Activated B cell treated with CpG ODN at 0.5 μM for 24 hours (primary cell): Measurements from ENCODE around the gene HPN. TPM values are rescaled to one million over a fixed set of nuclear protein-coding genes. Genes with fewer than 3 reads are reported as not detected.

Experiments
- ATAC-seq: fragments of 200-7000 bp; cut with Tn5 transposase; one replicate; pipeline ENCODE4 v1.10.0; 2021; ENCODE audit warnings: low read depth, mild to moderate bottlenecking, moderate library complexity
- CTCF ChIA-PET: fragments of 350-600 bp; sonication (Branson Sonifier 250); formaldehyde crosslinking; loops from one replicate; lab custom pipeline; 2021; ENCODE audit warnings: antibody characterized with exemption; lab: Charles Lee
- POLR2A ChIA-PET: fragments of 350-600 bp; sonication (Branson Sonifier 250); formaldehyde crosslinking; loops from one replicate; lab custom pipeline; 2021; ENCODE audit warnings: antibody characterized with exemption; lab: Charles Lee
- DNase-seq: peaks from one replicate; pipeline ENCODE4 v3.0.0; 2022
- H3K27ac Mint-ChIP-seq: one replicate; pipeline ENCODE4 v1.8.0; 2020; ENCODE audit warnings: mixed read lengths
- H3K27me3 Mint-ChIP-seq: one replicate; pipeline ENCODE4 v1.8.0; 2021; ENCODE audit warnings: mixed read lengths
- H3K36me3 Mint-ChIP-seq: one replicate; pipeline ENCODE4 v1.8.0; 2021; ENCODE audit warnings: low read depth, mixed read lengths
- H3K4me1 Mint-ChIP-seq: one replicate; pipeline ENCODE4 v1.8.0; 2021; ENCODE audit warnings: mixed read lengths
- H3K4me3 Mint-ChIP-seq: one replicate; pipeline ENCODE4 v1.8.0; 2020; ENCODE audit warnings: mild to moderate bottlenecking, mixed read lengths
- H3K9me3 Mint-ChIP-seq: one replicate; pipeline ENCODE4 v1.8.0; 2020; ENCODE audit warnings: mixed read lengths
- CTCF ChIP-seq: fragments of 200-600 bp; IDR thresholded peaks from one replicate; pipeline ENCODE4 v1.8.0; 2022; ENCODE audit warnings: antibody characterized with exemption, mild to moderate bottlenecking
- intact Hi-C: fragments of 100-400 bp; cut with micrococcal nuclease; formaldehyde crosslinking; loops from one replicate; pipeline ENCODE4 v1.15.1; 2024
- total RNA-seq: library from RNA; stranded (reverse); gene quantifications from 2 replicates; pipeline ENCODE4 v1.2.3, GENCODE V29; 2022

The HPN gene
- total RNA-seq, 1 donor from 2014 or later = not detected

DNA sequence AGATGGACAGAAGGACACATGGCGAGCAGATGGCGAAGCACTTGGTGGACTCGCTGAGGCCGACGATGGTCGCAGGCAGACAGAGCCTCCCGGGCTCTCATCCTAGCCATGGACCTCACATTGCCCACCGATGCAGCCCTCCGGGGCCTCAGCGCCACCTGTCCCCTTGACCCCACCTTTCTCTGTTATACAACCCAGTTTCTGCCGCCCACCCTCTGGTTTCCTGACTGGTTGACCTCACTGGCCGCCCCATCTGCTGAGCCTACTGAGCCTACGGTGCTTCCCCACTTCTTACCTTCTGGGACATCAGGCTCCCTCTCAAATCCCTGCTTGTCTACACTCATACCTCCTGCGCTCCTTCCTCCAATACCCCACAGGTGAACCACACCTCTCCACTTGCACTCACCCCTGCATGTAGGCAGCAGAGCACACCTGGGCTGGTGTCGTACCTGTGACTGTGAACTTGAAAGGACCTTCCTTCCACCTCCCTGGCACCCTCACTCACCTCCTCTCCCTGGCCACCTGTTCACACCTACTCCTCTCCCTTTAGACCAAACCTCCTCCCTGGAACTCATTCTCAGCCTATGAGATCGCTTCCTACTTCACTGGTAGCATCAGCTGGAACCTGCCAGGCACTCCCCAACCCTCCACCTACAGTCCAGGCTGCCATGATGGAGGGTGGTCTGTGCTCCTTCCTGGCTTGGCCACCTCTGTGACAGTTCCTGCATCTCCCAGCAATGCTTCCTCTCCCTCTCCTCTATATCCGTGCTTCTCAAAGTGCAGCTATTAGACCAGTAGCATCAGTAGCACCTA is 36.1 kb downstream of the HPN start:
- H3K4me3 Mint-ChIP-seq = no peak overlapping the region
- no peaks in the 10 kb centered on the region for H3K27me3 Mint-ChIP-seq
- H3K36me3 Mint-ChIP-seq = no peaks in the 10 kb centered on the region
- CTCF ChIA-PET = no interaction called here
- intact Hi-C loops = no loop called here
- no peak overlapping the region for H3K27ac Mint-ChIP-seq
- no peak for TF ChIP-seq CTCF
- ATAC-seq (no peak), DNase-seq (no peak)
- H3K4me1 Mint-ChIP-seq = peaks cover 57% of the 10 kb centered on the region
- POLR2A ChIA-PET = no interaction called here
- no peaks in the 10 kb centered on the region for H3K9me3 Mint-ChIP-seq

DNA sequence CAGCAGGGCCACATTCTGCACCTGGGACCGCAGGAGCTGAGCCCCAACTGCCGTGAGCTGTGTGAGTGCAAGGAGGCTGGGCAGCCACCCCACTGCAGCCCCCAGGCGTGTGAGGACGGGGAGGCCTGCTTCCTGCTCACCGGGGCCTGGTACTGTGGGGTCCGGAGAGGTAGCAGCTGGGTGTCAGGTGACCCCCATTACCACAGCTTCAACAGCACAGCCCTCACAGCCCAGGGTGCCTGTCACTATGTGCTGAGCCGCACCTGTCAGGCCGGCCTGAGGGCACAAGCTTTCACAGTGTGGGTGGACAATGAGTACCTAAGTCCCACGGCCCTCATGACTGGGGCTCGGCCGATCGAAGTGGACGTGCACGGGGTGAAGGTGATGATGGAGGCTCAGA is 38.3 kb downstream of the HPN start:
- TF ChIP-seq CTCF = no peak
- DNase-seq = no peak
- no peaks in the 10 kb centered on the region for H3K9me3 Mint-ChIP-seq
- no peak overlapping the region for H3K4me3 Mint-ChIP-seq
- no peaks in the 10 kb centered on the region for H3K27me3 Mint-ChIP-seq
- ChIA-PET POLR2A (interaction anchor here (1.3 kb wide), 1 partner anchor 10 kb away, joined by 3 read pairs; no protein-coding TSS in a partner anchor), CTCF (no interaction called here)
- no peaks in the 10 kb centered on the region for H3K36me3 Mint-ChIP-seq
- H3K4me1 Mint-ChIP-seq = peaks cover 71% of the 10 kb centered on the region
- H3K27ac Mint-ChIP-seq = no peak overlapping the region
- intact Hi-C loops = no loop called here
- no peak for ATAC-seq

- CTCF ChIA-PET = interaction anchor here (1.2 kb wide), 1 partner anchor 14 kb away, joined by 4 read pairs; no protein-coding TSS in a partner anchor
Observed at GRCh38 chr19:35080613-35081170, 39.2 kb downstream of the HPN start.

GRCh38 chr19:35081201-35081600 is 39.7 kb downstream of the HPN start:
- no peaks in the 10 kb centered on the region for H3K9me3 Mint-ChIP-seq
- ChIA-PET CTCF (interaction anchor here (0.7 to 1.8 kb wide), 3 partner anchors 10 to 14 kb away, joined by 3 to 8 read pairs (median 4); no protein-coding TSS in a partner anchor), POLR2A (interaction anchor here (0.7 kb wide), 2 partner anchors 10 to 18 kb away, joined by 3 to 4 read pairs; no protein-coding TSS in a partner anchor)
- H3K27ac Mint-ChIP-seq = no peak overlapping the region
- no peak overlapping the region for H3K4me3 Mint-ChIP-seq
- no peak for ATAC-seq
- intact Hi-C loops = no loop called here
- H3K36me3 Mint-ChIP-seq = no peaks in the 10 kb centered on the region
- H3K27me3 Mint-ChIP-seq = no peaks in the 10 kb centered on the region
- no peak for DNase-seq
- peaks cover 74% of the 10 kb centered on the region for H3K4me1 Mint-ChIP-seq
- no peak for TF ChIP-seq CTCF

More at GRCh38 chr19:35080613-35081170, 39.2 kb downstream of the HPN start:
- no peak overlapping the region for H3K27ac Mint-ChIP-seq
- H3K27me3 Mint-ChIP-seq = no peaks in the 10 kb centered on the region
- intact Hi-C loops = no loop called here
- ATAC-seq (no peak), DNase-seq (no peak)
- TF ChIP-seq CTCF = no peak
- no peaks in the 10 kb centered on the region for H3K36me3 Mint-ChIP-seq
- no peak overlapping the region for H3K4me3 Mint-ChIP-seq
- H3K9me3 Mint-ChIP-seq = no peaks in the 10 kb centered on the region
- POLR2A ChIA-PET = interaction anchor here (0.7 to 1.3 kb wide), 2 partner anchors 11 kb away, joined by 3 read pairs; no protein-coding TSS in a partner anchor
- peaks cover 72% of the 10 kb centered on the region for H3K4me1 Mint-ChIP-seq
